ENCODE measurements around the gene USP22. TPM values are rescaled to one million over a fixed set of nuclear protein-coding genes. Genes with fewer than 3 reads are reported as not detected.

The USP22 gene
- total and polyA plus RNA-seq, 2 of the 13 experiments (the other 11 are each of a cell fraction or from before 2014, with no cell fraction given) = 98.0 to 130 TPM

GRCh38 chr17:20954794-20955193 is 88.0 kb downstream of the USP22 start (continued):
- TF ChIP-seq EHMT2 (IDR thresholded peaks at IDR 0.05; ENCODE audit: borderline replicate concordance, low read depth, low read length) = no peak
- TF ChIP-seq NFYC (CRISPR knock-in tag; IDR thresholded peaks at IDR 0.05) = no peak

- Histone ChIP-seq H4K20me1 (ENCODE audit: insufficient read depth, low read length) (no peaks in the 10 kb centered on the region), H3K79me2 (ENCODE audit: insufficient read depth, low read length) (no peaks in the 10 kb centered on the region), H3K27me3 (ENCODE audit: control insufficient read depth in 1 of 2, insufficient read depth in 2 of 2, low read length in 2 of 2) (no peaks in the 10 kb centered on the region; a peak in 1 of 5 replicates), H3K27ac (ENCODE audit: extremely low read length, insufficient read depth, low read length) (no peak overlapping the region), H2AFZ (ENCODE audit: low read length) (no peak overlapping the region), H3K4me1 (ENCODE audit: insufficient read depth, low read length) (no peaks in the 10 kb centered on the region), H3K4me2 (ENCODE audit: low read depth, low read length) (no peak overlapping the region), H3K36me3 (replicated peaks in 1 of 2; ENCODE audit: control insufficient read depth in 1 of 2, insufficient read depth in 2 of 2, low read length in 2 of 2) (peaks cover 3 to 22% of the 10 kb centered on the region in 2 experiments; a peak in 2 of 5 replicates), H3K4me3 (replicated peaks in 1 of 3; ENCODE audit: insufficient read depth in 1 of 3, low read depth in 2 of 3, low read length in 3 of 3) (no peak overlapping the region), H3K9me3 (ENCODE audit: low read length) (no peaks in the 10 kb centered on the region), H3K9ac (ENCODE audit: insufficient read depth, low read depth, low read length) (no peak overlapping the region)
- POLR2A ChIA-PET = no interaction called here
- in situ Hi-C loops (cut with HindIII; ENCODE audit: extremely low pct_ligation_motif_present, low pct_unique_long_range_greater_than_20kb) = no loop called here
- FAIRE-seq (no peak), DNase-seq (ENCODE audit: low spot score) (no peak), ATAC-seq (no peak)
- 63% methylated on average over 7 of the region's 7 CpGs for WGBS (ENCODE audit: low lambda C conversion rate)
- TF ChIP-seq ZNF550 (CRISPR knock-in tag; IDR thresholded peaks at IDR 0.05; ENCODE audit: borderline replicate concordance) (no peak), CCAR2 (optimal IDR thresholded peaks at IDR 0.05; ENCODE audit: low read depth, low read length) (no peak), ELK4 (CRISPR knock-in tag; IDR thresholded peaks at IDR 0.05; ENCODE audit: borderline replicate concordance) (no peak), CENPX (CRISPR knock-in tag; IDR thresholded peaks at IDR 0.05) (no peak), ZBTB3 (CRISPR knock-in tag; IDR thresholded peaks at IDR 0.05; ENCODE audit: borderline replicate concordance, low read depth) (no peak), CCDC6 (CRISPR knock-in tag; IDR thresholded peaks at IDR 0.05) (no peak), AHR (CRISPR knock-in tag; IDR thresholded peaks at IDR 0.05) (no peak), JDP2 (CRISPR knock-in tag; IDR thresholded peaks at IDR 0.05; ENCODE audit: borderline replicate concordance) (no peak), ZNF513 (CRISPR knock-in tag; conservative IDR thresholded peaks at IDR 0.05) (no peak), THRA (CRISPR knock-in tag; IDR thresholded peaks at IDR 0.05; ENCODE audit: borderline replicate concordance) (no peak), ZBTB10 (CRISPR knock-in tag; IDR thresholded peaks at IDR 0.05; ENCODE audit: borderline replicate concordance) (no peak), ZNF274 (CRISPR knock-in tag; IDR thresholded peaks at IDR 0.05) (no peak), SRSF1 (optimal IDR thresholded peaks at IDR 0.05; ENCODE audit: low read depth, low read length) (no peak), MEIS2 (CRISPR knock-in tag; IDR thresholded peaks at IDR 0.05) (no peak), PAF1 (CRISPR knock-in tag; IDR thresholded peaks at IDR 0.05) (no peak)
- no TSS peak for BruUV-seq (replicated peaks)
- intact Hi-C loops (cut with micrococcal nuclease; ENCODE audit: unreplicated experiment) = no loop called here
- CTCF ChIA-PET (ENCODE audit: low intra/inter-chr PET ratio, low total read pairs) = no interaction called here
These were observed 90.6 kb downstream of the USP22 start for GRCh38 chr17:20952183-20952582.
